Uterus (tissue), 2 donors: Measurements from ENCODE around the gene DNAH8.

Experiments used
- CTCF ChIP-seq, 4 experiments: fragments of 200-600 bp in 2 of 4; fragments of 450-650 bp in 2 of 4; sonication (generic) in 2 of 4; IDR thresholded peaks; one replicate each; pipeline ENCODE4 v1.5.1; 2016 to 2019; ENCODE audit warnings: antibody characterized with exemption in 4 of 4, mild to moderate bottlenecking in 2 of 4, moderate library complexity in 1 of 4
- POLR2A ChIP-seq, 2 donors: fragments of 450-650 bp; IDR thresholded peaks; one replicate each; pipeline ENCODE4 v1.6.1; 2016; ENCODE audit warnings: antibody characterized with exemption in 2 of 2, mild to moderate bottlenecking in 1 of 2, moderate library complexity in 1 of 2

- TF ChIP-seq POLR2A (IDR thresholded peaks at IDR 0.05): no peak
- TF ChIP-seq CTCF (IDR thresholded peaks at IDR 0.05): no peak
Measured at GRCh38 chr6:38716825-38717224, 1.7 kb downstream of the DNAH8 start.
